COLO668 (cell line): ENCODE results near the gene DTNBP1.
"Not testable (repeated sequence)": the region's sequence is repeated elsewhere in the genome, so short reads cannot be mapped to it uniquely, and the experiment has no call there.

Experiments used
- DNase-seq: peaks from one replicate; lab custom pipeline; 2025; ENCODE audit not compliant: unreplicated experiment; lab: John Stamatoyannopoulos, UW

Gene DTNBP1

DNA sequence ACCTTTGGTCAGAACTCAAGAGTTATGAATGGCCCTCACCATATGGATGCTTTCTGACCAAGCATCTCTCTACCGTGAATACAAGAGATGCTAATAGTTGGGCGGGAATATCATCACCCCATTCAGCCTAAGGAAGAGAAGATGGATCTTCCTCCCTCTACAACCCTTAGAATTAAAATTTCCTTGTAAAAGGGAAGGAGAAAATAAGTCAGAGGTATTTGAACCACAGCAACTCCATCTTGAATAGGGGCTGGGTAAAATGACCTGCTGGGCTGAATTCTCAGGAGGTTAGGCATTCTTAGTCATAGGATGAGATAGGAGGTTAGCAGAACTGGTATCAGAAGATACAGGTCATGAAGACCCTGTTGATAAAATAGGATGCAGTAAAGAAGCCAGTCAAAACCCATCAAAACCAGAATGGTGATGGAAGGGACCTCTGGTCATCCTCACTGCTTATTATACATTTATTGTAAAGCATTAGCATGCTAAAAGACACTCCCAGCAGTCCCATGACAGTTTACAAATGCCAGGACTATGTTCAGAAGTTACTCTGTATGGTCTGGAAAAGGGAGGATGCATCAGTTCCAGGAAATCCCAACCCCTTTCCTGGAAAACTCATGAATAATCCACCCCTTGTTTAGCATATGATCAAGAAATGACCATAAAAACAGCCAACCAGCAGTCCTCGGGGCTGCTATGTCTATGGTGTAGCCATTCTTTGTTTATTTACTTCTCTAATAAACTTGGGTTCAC is 101.2 kb downstream of the DTNBP1 start:
- DNase-seq = no peak

DNA sequence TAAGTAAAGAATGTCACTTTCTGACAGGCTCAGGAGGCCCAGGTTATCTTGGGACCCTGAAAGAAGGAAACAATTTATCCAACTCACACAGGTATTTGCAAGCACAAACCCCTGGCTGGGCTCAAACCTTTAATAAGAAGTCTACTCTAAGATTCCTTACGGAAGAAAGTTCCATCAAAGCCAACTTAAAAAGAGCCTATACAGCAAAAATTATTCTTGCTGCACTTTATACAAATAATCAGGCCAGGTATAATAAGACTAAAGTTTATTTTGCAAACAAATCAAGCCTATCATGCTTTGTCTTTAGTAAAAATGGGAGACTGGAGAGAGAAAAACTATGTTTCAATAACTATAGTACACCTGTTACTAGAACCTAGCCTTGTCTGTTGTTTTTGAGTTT is 102.1 kb downstream of the DTNBP1 start:
- DNase-seq = no peak

DNA sequence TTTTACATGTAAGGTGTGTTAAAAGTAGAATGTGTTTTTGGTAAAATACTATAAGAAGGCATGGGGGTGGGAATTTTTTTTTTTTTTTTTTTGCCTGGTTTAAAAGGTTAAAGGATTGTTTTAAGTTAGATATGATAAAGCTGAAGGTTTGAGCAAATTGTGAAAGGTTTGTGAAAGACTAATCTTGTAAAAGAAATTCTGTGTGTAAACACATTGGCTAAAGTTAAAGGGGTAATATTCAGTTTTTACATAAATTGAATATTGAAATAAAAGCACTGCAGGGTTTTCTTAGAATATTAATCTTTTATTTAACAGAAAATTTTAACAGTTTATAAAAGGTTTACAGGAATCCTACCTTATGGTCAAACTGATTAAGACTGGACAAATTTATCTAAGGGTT is 105.7 kb downstream of the DTNBP1 start:
- DNase-seq = no peak

DNA sequence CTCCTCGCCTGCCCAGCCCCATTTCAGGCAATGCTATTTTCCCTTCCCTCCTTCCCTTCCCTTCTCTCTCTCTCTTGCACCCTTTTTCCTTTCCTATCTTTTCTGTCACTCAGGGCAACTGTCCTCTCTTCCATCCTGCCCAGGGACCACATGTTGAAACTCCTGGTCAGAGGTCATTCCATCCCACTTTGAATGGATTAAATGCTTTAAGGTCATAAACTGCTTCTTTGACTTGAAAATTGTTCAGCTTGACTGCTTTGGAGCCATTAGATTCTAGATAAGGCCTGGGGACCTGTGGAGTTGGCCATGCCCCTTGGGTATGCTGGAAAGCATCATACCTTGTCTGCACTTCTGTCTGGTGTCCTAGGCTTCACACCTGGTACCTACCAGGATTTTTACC is 106.1 kb downstream of the DTNBP1 start:
- DNase-seq = no peak

DNA sequence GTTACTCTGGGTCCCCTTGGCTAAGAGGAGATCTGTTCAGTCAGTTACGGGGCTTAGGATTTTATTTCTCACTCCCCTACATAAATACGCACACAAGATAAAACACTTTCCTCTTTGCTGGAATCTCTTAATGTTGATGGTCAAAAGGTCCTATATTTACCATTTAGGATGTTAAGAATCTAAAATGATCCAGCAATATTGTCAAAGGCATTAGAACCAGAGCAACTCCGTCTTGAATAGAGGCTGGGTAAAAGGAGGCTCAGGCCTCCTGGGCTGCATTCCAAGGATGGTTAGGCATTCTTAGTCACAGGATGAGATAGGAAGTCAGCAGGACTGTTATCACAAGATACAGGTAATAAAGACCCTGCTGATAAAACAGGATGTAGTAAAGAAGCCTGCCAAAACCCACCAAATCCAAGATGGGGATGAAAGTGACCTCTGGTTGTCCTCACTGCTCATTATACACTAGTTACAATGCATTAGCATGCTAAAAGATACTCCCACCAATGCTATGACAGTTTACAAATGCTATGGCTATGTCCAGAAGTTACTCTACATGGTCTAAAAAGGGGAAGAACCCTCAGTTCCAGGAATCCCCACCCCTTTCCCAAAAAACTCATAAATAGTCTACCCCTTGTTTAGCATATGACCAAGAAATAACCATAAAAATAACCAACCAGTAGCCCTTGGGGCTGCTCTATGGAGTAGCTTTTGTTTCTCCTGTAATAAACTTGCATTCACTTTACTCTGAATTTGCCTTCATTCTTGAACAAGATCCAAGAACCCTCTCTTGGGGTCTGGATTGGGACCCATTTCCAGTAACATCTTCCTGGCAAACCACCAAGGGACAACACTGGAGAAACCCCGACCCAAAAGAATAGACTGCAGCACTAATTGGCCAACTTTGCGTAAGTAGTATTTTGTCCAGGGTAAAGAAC is 107.5 kb downstream of the DTNBP1 start:
- DNase-seq = no peak

DNA sequence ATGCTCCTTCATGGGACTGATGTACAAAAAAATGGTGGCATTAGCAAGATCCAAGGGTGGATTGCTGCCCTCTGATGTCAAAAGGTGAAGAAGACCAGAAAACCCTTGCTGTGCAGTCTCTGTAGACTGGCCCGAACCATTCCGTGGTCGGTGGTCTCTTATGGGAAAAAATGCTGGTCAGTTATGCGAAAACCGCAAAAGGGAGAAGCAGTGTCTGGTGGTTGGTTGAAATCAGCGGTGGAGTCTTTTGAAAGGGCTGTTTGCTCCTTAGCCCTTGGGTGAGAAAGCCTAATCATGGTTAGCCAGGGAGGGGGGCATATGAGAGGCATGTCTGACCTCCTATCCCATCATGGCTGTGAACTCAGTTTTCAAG is 108.1 kb downstream of the DTNBP1 start:
- no peak for DNase-seq

DNA sequence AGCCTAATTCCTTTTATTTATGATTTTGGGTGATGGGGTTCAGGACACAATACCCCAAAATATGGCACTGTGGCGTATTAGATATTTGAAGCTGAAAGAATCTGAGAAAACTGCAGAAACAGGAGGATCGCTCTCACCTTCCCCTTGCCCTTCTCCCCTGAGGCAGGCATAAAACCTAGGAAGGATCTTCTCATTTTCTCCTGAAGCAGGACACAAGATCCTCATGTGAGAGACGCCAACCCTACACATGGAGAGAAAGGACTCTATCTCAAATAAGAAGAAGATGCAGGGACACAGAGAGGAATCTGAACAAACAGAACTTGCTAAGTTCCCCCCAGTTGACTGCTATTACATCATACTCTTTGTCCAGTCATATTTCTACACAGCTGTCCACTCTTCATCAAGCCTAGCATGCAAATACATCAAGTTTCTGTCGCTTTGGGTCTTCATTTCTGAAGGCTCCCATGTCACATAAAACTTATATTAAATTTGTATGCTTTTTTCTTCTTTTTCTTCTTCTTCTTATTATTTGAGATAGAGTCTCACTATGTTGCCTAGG is 109.0 kb downstream of the DTNBP1 start:
- no peak for DNase-seq

DNA sequence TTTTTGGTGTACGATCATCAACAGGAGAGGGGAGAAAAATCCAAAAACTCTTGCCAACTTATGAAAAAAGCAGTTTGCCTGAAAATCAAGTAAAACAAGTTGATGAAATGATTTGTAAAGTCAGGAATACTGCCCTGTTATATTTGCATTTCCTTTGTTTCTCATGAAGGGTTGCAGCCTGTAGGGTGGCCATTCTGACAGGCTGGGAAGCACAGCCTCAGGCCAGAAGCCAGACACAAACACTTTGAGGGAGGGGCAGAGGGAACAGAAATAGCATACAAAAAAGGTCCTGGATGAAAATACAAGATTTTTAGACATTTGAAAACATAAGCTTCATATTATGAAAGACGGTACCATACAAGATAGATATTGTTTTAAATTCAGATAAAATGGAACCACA is 109.8 kb downstream of the DTNBP1 start:
- no peak for DNase-seq

DNA sequence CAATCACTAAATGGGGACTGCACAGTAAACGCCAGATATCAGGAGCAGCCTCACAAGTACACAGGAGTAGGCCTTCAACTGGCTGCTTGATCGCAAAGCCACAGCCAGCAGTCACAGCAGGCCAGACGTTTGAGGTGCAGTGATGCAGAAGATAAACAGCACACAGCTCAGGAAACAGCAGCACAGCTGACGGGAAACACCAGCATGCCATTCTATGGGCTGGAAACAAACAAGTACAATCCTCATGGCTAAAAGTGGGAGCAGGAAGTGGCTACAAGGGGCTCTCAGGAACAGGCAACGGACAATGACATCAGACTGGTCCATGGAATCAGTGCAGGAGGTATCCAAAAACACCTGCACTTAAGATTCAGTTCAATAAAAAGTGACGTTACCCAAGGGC is 111.0 kb downstream of the DTNBP1 start:
- peak; percentile 47 for DNase-seq

DNA sequence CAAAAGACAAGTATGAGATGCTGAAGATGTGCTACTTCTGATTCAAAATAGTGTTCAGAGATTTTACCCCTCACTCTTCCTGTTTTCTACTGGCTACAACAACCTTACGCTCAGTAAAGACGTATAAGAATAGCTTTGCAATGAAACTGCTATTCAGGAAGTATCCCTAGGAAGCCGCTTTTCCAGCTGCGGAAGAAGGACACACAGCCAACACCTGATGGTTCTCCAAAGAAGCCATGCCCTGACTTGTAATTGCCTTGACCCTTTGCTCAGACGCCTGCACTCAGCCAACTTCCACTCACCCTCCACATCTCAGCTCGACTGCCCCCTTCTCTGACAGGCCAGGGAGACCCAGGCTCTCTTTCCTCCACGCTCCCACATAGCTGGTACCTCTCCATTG is 111.6 kb downstream of the DTNBP1 start:
- DNase-seq = no peak

DNA sequence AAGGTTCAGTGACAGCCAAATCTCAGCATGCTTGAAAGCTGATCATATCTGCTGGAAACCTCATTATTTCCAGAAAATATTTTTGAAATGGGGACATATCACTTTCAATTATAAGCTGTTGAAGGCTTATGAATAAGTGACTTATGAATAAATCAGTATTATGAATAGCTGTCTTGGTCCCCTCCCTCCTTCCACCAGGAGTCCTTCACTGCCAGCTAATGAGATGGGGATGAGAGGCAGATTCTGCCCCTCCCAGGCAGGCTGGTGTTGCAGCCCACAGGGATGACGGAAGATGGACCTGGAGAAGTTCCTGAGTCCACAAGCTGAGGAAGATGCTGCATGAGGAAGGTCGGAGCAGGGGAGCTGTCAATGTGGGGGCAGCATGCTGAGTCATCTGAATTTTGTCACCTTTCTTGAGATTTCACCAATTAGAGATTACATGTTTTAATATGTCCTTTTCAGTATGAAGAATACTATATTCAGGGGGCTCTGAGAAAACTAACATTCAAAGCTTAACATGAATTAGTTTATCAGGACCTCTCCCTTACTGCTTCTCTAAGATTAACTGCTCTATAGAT is 112.2 kb downstream of the DTNBP1 start:
- DNase-seq = no peak

DNA sequence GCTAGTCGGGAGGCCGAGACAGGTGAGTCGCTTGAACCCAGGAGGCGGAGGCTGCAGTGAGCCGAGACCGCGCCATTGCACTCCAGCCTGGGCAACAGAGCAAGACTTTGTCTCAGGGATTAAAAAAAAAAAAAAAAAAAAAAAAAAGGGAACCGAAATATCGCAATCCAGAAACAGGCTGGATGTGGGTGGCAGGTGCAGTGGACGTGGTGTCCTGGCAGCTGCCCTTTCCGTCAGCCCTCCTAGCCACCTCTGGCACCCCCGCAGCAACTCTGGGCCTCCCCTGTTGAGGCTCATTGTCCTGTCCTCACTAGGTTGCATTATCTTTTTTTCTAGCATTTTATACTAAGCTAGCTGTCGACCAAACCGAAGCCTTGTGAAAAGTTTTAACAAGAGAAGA is 113.5 kb downstream of the DTNBP1 start:
- no peak for DNase-seq

DNA sequence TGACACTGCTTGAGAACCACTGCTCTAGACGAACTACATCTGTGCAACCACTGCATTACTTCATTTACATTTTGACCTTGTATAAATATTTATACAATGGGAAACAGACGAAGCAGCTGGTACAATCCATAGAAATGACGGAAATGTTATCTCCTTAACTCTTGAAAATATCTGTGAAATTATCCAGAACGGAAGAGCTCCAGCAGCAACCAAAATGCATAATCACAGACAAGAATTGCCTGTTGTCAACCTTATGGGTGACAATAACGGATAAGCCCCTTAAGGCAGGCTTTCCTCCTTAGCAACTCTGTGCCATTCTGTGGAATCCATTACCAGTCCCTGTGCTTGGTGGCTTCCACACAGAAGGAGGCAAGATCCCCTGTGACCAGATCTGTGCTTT is 115.4 kb downstream of the DTNBP1 start:
- DNase-seq = no peak

DNA sequence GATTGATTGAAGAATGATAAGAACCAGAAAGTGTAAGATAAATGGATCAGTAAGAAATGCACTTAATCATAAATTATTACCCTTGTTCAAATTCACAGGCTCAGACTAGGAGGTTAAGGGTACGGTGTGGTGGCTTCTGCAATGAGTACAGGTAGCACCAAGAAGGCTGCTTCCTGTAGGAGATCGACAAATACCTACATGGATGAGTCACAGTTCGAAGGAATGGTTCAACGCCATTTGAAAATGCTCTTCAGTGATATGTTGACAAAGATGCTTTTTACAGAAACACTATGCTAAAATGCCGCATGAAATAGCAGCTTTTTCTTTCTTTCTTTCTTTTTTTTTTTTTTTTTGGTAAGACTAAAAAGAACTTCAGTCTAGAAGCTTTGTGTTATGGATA is 116.2 kb downstream of the DTNBP1 start:
- DNase-seq = no peak

DNA sequence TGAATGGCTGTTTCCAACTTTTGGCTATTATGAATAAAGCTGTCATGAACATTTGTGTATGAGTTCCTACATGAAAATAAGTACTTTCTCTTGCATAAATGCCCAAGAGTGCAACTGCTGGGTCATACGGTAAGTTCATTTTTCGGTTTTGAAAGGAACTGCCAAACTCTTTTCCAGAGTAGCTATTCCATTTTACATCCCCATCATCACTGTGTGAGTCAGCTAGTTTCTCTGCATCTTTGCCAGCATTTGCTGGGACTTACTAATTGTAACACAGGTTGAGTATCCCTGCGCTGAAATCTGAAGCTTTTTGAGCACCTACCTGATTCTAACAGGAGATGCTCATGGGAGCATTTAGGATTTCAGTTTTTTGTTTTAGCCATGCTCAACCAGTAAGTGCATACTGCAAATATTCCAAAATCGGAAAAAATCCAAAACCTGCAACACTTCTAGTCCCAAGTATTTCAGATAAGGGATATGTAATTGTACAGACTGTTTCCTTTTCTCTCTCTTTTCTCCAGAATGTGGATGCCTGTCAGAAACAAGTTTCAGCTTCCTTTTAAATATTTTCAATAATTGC is 118.4 kb downstream of the DTNBP1 start:
- no peak for DNase-seq

DNA sequence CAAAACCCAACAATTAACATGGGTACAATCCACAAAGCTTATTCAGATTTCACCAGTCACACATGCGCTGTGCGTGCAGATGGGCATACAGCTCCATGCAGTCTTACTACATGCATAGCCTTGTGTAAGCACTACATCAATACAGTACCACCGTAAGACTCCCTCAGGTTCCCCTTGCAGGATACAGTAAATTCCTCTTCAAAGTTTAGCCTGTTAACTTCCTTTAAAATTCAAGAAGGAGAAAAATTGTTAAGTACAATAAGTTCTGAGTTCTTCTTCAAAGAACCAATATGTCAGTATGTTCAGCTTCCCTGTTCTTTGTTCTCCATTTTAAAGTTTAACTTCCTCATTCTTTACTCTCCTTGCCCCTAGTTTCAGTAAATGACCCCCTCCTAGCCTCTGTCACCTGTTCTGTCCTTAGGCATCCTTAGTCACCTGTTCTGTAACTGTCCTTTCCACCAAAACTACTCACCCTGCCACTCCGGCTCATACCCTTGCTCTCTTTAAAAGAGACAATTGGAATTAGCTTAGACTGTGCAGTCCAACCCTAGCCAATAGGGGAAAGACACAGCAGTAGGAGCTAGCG is 119.4 kb downstream of the DTNBP1 start:
- not testable (repeated sequence) for DNase-seq

DNA sequence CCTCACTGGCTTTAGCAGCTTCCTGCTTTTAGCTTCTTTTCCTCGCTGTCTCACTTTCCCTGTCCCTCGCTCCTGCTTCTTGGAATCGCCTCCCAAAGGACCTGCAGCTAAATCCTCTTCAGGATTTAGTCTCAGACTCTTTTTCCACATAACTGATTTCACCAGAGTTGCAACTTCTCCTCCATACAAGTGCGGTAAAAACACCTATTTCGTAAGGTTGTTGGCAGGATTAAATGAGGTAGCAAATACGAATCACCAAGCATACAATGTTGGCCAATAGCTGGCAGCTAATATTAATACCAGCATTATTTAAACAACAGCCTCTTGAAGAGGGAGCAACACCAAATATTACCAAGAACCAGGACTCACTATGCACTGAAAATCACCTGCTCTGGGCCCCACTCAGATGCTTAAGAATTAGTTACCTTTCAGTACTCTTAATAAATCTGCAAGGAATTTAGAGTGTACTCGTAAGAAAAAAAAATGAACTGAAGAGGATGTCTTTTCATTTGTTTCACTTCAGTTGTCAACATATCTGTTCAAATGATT is 123.0 kb downstream of the DTNBP1 start:
- DNase-seq = no peak

DNA sequence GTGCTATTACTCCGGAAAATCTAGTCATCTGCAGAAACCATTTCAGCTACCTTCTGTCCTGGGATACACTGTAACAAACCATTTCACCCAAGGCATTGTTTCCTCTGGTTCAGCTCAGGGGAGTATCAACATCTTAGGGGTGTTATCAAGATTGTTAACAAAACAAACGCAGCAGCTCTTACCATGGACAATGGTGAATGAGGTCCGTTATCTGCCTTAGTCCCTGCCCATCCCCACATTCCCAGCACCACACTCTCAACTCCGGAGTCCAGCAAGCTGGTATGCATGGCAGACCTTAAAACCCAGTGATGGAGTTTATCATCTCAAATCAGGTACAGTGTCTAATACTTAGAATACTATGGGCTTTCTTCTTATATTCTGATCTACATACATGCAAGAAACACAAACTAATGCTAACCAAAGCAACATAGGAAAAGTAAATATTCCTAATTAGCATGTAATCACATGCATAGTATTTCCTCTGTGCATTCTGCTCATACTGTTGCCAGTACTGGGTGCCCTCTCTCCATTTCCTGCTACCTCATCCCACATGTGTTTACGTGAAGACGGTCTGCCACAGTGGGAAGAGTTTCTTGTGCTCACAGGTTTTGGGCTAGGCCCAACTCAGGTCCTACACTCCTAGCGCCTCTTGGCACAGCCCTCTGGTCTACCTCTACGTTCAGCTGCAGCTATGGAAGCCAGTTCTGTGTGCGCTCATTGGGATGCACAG is 123.9 kb downstream of the DTNBP1 start:
- no peak for DNase-seq

DNA sequence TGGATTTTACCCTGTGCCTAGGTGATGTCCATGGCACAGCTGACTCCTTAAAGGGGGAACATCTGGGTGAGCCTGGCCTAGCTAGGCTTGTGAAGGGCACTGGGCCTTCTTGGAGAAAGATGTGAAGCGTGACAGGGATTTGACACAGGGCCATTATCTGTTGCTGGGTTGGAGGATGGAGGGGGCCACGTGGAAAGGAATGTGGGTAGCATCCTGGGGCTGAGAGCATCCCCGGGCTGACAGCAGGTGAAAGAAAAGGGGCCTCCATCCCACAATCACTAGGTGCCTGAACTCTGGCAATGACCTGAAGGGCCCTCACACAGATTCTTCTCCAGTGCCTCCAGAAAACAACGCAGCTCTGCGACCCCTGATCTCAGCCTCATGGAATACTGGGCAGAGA is 124.7 kb downstream of the DTNBP1 start:
- DNase-seq = no peak
